PFSK-1 (cell line): ENCODE measurements around the gene FBXW4.

ENCODE experiments used
- SIN3A ChIP-seq: IDR thresholded peaks from 2 replicates; pipeline ENCODE4 v1.6.1; 2012; ENCODE audit warnings: mild to moderate bottlenecking, low read length, moderate library complexity, borderline replicate concordance; ENCODE audit not compliant: insufficient read depth
- TAF1 ChIP-seq: IDR thresholded peaks from 2 replicates; pipeline ENCODE4 v1.6.1; 2012; ENCODE audit warnings: low read length, control low read depth, borderline replicate concordance; ENCODE audit not compliant: insufficient read depth

DNA sequence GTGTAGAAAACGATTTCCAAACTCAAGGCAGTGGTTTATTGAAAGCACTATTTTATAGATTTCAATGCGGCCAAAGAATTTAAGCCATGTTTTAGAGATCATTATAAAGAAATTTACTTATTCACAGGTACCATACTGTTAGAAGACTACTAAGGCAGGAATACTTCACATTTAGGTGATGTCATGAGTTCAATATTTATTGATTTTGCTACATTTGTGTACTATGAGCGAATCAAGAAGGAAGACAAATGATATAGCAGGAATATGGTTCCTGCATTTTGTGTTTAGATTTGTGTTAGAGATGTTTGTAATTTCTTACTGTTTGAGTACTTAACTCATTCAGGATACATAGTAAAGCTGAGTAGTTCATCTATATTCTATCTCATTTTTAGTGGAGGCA lies 1.7 kb upstream of the FBXW4 start:
- TF ChIP-seq SIN3A: no peak
- no peak for TF ChIP-seq TAF1
